Urinary bladder (tissue), 4 donors: Measurements from ENCODE around the gene PLXND1. TPM values are rescaled to one million over a fixed set of nuclear protein-coding genes. Genes with fewer than 3 reads are reported as not detected.
"Not testable (repeated sequence)": the region's sequence is repeated elsewhere in the genome, so short reads cannot be mapped to it uniquely, and the experiment has no call there.

Source experiments
- DNase-seq: peaks from one replicate; pipeline ENCODE4 v3.0.0-alpha.2; 2015; ENCODE audit errors: extremely low spot score
- H3K27ac ChIP-seq: one replicate; pipeline ENCODE4 v1.5.1; 2013; ENCODE audit warnings: low read depth, mild to moderate bottlenecking, moderate library complexity
- H3K36me3 ChIP-seq: one replicate; pipeline ENCODE4 v1.6.1; 2013; ENCODE audit warnings: mild to moderate bottlenecking, moderate library complexity; ENCODE audit not compliant: insufficient read depth
- H3K4me1 ChIP-seq: one replicate; pipeline ENCODE4 v1.6.1; 2013; ENCODE audit warnings: mild to moderate bottlenecking, moderate library complexity; ENCODE audit not compliant: insufficient read depth
- H3K4me3 ChIP-seq: one replicate; pipeline ENCODE4 v1.5.1; 2013; ENCODE audit warnings: low read depth, low read length
- WGBS: extraction: QIAGEN DNeasy Blood & Tissue Kit; methylation state at CpG from one replicate; pipeline ENCODE4 v1.1.7; 2013; 5-methylcytosine and 5-hydroxymethylcytosine counted together
- polyA plus RNA-seq: library from polyadenylated mRNA; stranded (reverse); fragments of 200-250 nt; gene quantifications from one replicate; pipeline ENCODE4 v1.2.3, GENCODE V29; 2013
- total RNA-seq: library from RNA; depleted of rRNA; stranded (reverse); fragments of >200 nt; gene quantifications from one replicate; pipeline ENCODE4 v1.2.3, GENCODE V29; 2014
- donor health status: healthy with polysubstance abuse.
- donor health status: healthy.

PLXND1 gene
- total and polyA plus RNA-seq, 2 donors: 70.3 to 126 TPM

DNA sequence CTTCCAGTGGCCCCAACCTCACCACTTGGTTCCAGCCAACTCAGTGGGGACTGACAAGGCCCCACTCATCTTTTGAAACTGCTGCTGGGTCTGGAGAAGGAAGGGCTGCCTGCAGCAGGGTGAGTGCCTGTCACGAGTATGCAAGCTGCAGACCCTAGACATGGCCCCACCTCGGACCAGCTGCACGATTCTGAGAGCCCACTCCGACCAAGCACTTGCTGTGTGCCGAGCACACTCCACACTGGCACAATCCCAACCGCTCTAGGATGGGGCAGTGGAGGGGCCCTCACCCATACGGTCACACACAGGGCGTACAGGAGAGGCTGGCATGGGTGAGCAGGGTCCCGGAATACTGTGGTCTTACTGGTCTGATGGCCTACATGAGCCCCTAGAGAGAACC is 8.0 kb upstream of the PLXND1 start:
- WGBS: 84% methylated on average over 9 of the region's 9 CpGs
- H3K4me3 ChIP-seq: no peak overlapping the region
- H3K4me1 ChIP-seq: no peaks in the 10 kb centered on the region
- DNase-seq: no peak
- no peaks in the 10 kb centered on the region for H3K36me3 ChIP-seq
- no peak overlapping the region for H3K27ac ChIP-seq

DNA sequence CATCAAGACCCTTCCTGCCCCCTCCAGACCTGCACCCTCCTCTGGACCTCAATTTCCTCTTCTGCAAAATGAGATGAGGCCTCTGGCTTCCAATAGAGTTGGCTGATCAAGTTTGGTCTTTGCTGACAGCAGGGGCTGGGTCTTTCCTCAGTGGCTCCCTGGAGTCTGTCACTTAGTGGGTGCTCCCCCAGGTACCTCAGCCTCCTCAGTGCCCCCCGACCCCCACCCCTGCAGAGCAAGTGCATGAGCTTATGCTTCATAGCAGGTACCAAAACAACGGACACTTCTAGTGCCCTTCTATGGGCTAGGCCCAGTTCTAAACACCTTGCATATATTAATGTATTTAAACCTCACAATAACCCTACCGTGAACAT is 6.9 kb upstream of the PLXND1 start:
- Histone ChIP-seq H3K36me3 (no peaks in the 10 kb centered on the region), H3K4me3 (no peak overlapping the region), H3K4me1 (no peaks in the 10 kb centered on the region), H3K27ac (no peak overlapping the region)
- WGBS: 90% methylated on average over 3 of the region's 3 CpGs
- no peak for DNase-seq

DNA sequence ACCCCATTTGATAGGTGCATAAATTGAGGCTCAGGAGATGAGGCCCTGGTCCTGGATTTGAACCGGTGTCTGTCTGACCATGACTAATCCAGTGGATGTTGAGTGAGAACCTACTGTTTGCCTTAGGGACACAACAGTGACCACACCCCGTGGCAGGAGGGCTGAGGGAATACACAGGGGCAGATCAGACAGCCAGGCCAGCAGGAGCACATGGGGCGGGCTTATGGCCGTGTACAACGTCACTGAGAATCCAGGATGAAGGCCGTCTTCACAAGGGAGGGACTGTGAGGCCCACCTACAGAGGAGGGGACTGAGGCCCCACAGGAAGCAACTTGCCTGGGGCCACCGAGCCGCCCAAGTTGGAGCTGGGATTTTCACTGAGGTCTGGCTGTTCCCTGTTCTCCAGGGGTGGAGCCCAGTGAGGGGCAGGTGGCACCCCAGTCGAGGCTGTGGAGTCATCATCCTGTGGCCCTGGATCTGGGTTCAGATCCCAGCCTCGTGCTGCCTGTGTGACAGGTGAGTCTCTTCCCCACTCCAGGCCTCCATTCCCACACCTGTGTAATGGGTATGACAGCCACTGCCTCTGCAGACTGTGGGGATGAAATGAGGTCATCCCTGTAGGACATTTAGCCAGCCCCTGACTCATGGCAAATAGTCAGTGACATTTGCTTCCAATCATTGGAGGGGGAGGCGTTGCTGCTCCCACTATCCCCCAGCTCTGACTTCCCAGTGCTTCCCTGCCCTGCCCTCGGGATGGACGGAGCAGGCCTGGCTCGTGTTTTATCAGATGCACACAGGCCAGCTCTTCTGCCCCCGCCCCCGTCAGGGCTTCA is 6.3 kb upstream of the PLXND1 start:
- Histone ChIP-seq H3K4me3 (no peak overlapping the region), H3K27ac (no peak overlapping the region), H3K36me3 (no peaks in the 10 kb centered on the region), H3K4me1 (no peaks in the 10 kb centered on the region)
- 73% methylated on average over 16 of the region's 16 CpGs for WGBS
- DNase-seq: no peak

DNA sequence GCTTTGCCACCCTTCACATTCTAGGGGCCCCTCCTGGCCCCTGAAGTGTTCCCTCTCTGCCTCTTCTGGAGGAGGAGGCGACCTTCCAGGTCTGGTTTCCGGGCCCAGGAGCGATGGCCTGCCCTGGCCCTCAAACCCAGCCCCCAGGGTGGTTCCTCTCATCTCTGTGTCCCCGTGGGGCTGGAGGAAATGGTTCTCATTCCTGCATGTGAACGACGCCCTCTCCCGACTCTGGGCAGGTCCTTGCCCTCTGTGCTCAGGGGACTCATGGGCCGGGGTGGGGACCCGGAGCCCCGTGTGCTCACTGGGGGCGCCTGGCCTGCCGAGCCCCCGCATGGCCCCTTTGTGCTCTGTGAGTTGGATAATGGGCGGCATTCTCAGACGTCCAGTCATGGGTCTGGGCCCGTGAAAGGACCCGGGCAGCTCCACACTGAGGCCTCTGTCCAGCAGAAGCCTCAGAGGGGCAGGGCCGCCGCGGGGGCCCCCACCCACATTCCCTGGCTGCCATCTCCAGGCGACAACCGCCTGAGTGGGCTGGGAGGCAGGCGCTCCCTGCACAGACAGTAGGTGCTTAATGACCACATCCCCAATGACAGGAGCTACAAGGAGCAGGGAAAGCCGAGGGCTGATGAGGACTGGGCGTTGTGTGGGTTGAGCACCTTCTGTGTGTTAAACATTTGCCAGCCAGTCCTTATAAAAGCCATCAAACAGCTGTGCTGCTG is 5.5 kb upstream of the PLXND1 start:
- H3K4me1 ChIP-seq: no peaks in the 10 kb centered on the region
- no peaks in the 10 kb centered on the region for H3K36me3 ChIP-seq
- DNase-seq: no peak
- H3K4me3 ChIP-seq: no peak overlapping the region
- 40% methylated on average over 25 of the region's 25 CpGs for WGBS
- no peak overlapping the region for H3K27ac ChIP-seq

DNA sequence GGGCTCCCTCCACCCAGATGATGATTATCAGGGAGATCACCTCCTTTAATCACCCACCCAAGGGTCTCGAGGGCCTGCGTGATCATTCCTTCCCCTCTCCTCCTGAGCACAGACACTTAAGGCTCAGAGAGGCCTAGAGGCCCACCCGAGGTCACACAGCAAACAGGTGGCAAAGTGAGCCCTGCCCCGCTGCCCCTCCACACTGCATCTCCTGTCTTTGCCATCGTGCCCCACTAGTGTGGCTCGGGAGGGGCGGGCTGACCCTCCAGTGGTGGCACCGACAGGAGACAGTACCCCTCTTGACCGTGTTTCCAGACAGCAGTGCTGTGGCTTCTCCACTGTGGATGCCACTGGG is 4.9 kb upstream of the PLXND1 start:
- H3K4me1 ChIP-seq: no peaks in the 10 kb centered on the region
- no peak overlapping the region for H3K27ac ChIP-seq
- H3K36me3 ChIP-seq: no peaks in the 10 kb centered on the region
- no peak for DNase-seq
- WGBS: 83% methylated on average over 9 of the region's 9 CpGs
- no peak overlapping the region for H3K4me3 ChIP-seq

DNA sequence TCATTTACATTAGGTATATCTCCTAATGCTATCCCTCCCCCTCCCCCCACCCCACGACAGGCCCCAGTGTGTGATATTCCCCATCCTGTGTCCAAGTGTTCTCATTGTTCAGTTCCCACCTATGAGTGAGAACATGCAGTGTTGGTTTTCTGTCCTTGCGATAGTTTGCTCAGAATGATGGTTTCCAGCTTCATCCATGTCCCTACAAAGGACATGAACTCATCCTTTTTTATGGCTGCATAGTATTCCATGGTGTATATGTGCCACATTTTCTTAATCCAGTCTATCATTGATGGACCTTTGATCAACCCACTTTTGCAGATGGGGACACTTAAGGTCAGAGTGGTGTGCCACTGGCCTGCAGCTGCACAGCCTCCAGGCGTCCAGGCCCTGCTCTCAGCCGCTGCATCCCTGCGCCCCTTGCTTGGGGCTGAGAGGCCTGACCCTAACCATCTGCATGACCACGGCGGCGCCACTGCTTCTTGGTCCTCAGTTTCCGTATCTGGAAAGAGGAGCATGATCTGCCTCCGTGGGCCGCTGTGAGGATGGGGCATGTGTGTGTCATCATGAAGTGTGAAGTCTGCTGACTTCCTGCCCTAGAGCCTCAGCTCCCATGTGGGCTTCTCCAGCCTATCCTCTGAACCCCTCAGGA is 4.4 kb upstream of the PLXND1 start:
- not testable (repeated sequence) for DNase-seq, H3K27ac ChIP-seq, H3K4me1 ChIP-seq, H3K4me3 ChIP-seq, H3K36me3 ChIP-seq
- 93% methylated on average over 11 of the region's 11 CpGs for WGBS

DNA sequence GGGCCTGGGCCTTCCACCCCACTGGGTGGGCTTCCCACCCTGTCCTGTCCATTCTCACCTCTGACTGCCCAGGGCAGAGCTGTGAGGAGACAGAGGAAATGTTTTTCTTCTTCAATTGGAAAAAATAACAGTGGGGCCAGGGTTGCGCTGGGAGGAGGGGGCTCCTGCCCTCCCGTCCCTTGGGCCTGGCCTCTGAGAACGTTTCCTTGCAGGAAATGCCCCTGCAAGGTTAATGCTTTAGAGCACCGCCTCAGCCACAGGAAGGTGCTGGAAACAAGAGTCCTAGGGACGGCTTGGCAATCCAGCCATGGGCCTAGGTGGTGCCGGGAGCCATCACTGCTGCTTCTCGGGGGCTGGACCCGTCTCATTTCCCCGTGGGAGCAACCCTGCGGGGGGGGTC is 3.8 kb upstream of the PLXND1 start:
- WGBS: 69% methylated on average over 10 of the region's 10 CpGs
- Histone ChIP-seq H3K27ac (no peak overlapping the region), H3K4me3 (no peak overlapping the region)

DNA sequence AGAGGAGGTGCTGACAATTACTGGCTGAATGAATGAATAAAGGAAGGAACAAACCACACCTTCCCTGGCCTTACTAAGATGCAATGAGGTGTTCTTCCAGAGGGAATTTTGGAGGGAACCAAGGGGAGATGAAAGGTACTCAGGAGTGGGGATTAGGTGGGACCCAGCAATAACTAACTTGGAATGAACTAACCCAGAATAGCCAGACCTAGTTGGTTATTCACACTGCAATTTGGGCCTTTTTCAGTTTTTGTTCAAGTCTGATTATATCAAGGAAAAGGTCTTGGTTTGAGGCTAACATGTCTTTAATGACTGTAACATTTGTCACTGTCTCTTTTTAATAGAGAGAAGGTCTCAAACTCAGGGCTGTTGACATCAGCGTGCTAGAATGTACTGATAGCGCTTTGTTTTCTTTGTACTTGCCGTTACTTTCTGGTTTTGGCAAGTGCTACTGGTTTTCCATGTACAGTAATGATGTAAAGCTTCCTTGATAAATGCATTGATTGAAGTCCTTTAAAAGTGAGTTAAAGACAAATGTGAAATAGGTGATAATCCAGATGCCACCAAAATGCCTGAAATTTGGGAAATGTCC is 3.2 kb upstream of the PLXND1 start:
- no peak overlapping the region for H3K4me3 ChIP-seq
- no peak overlapping the region for H3K27ac ChIP-seq
- no peak for DNase-seq
- WGBS: 43% methylated on average over 3 of the region's 3 CpGs
- H3K4me1 ChIP-seq: no peaks in the 10 kb centered on the region
- H3K36me3 ChIP-seq: no peaks in the 10 kb centered on the region

More for the DNA sequence above, 3.8 kb upstream of the PLXND1 start:
- DNase-seq: no peak
- Histone ChIP-seq H3K4me1 (no peaks in the 10 kb centered on the region), H3K36me3 (no peaks in the 10 kb centered on the region)

DNA sequence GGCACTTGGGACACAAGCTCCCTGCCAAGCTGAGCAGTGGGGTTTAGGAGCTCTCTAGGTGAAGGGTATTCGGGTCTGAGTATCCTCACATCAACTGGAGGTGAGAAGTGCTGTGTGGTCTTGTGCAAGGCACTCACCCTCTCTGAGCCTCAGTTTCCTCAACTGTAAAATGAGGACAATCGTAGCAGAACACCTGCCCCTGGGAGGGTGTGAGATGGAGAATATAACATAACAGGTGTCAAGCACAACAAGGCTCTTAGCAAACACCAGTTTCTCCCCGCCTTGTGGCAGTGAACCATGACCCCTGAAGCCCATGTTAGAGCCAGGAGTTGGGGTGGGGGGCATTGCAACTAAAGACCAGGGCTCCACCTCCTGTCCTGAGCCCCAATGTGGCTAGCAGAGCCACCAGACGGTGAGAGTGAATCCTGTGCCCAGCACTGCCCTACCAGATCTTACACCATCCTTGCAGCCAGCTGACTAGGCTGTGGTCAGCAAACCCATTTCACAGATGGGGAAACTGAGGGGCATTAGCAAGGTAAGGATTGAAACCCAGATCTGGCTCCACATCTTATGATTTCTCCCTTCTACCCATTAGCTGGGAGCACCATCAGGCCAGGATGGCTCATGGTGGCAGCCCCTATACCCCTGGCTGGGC is 2.6 kb upstream of the PLXND1 start:
- H3K27ac ChIP-seq: no peak overlapping the region
- DNase-seq: no peak
- H3K4me3 ChIP-seq: no peak overlapping the region
- H3K4me1 ChIP-seq: no peaks in the 10 kb centered on the region
- no peaks in the 10 kb centered on the region for H3K36me3 ChIP-seq
- WGBS: 88% methylated on average over 4 of the region's 4 CpGs

DNA sequence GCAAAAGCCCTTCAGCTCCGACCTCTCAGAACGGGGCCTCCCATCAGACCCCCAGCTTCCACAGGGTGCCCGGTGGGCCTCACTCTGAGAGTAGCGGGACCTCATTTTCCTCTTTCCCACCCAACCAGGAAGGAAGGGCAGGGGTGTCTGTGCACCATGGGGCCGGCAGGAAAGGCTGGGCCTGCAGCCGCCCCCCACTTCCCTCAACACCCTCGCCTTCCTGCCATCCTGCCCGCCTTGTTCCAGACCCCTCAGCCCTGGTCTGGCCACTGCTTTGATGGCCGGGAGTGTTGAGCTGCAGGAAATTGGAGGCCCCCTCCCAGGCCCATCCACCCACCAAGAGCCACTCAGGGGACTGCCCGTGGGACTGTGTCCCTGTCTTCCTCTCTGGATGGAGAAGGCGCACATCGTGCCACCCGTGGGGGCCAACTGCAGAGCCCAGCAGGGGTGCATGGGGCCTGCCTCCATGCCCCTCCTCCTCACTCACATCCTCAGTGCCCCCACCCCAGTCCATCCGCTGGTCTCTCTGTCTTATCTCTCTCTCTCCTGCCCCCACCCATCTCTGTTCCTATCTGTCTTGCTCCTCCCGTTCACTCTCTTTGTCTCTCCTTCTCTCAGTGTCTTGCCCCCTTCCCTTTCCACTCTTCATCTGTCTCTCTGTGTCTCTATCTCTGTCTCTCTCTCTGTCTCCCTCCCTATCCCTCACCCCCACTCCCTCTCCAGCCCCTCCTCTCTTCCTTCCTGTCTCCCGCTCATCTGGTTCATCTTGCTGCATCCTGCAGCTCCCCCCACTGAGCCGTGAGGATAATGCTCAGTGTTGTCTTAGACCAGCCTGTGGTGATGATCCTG is 1.8 kb upstream of the PLXND1 start:
- 74% methylated on average over 17 of the region's 17 CpGs for WGBS
- no peak overlapping the region for H3K4me3 ChIP-seq
- no peak overlapping the region for H3K27ac ChIP-seq
- H3K36me3 ChIP-seq: no peaks in the 10 kb centered on the region
- DNase-seq: no peak
- H3K4me1 ChIP-seq: no peaks in the 10 kb centered on the region

DNA sequence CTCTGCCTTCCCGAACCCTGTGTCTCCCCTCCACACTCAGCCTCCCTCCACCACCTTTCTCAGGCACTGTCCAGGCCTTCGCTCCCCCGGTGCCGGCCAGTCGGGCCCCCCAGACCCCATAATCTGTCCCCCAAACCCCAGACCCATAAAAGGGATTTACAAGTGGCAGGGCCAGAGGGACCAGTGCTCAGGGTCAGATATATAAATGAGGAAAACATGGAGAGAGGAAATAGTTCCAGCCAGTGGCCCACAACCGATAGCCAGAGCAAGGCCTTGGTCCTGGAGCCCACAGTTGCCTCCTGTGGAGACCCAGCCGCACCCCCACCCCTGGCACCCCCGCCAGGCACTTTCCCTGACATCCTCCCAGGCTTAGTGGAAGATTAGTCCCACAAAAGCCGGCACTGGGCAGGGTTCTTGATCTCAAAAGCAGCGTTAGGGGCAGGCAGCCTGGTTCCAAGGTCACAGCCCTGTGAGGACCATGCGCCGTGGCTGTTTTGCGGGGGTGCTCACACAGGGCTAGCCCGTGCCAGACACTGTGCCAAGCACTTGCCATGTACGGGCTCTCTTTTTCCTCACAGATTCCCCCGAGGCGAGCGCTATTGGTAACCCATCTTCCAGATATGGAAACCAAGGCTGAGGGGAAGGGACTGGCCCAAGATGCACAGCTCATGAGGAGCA is 1.1 kb upstream of the PLXND1 start:
- 60% methylated on average over 18 of the region's 18 CpGs for WGBS
- Histone ChIP-seq H3K4me3 (peak overlapping the region; percentile 74), H3K27ac (peak overlapping the region; percentile 86), H3K4me1 (no peaks in the 10 kb centered on the region), H3K36me3 (no peaks in the 10 kb centered on the region)
- DNase-seq: no peak

DNA sequence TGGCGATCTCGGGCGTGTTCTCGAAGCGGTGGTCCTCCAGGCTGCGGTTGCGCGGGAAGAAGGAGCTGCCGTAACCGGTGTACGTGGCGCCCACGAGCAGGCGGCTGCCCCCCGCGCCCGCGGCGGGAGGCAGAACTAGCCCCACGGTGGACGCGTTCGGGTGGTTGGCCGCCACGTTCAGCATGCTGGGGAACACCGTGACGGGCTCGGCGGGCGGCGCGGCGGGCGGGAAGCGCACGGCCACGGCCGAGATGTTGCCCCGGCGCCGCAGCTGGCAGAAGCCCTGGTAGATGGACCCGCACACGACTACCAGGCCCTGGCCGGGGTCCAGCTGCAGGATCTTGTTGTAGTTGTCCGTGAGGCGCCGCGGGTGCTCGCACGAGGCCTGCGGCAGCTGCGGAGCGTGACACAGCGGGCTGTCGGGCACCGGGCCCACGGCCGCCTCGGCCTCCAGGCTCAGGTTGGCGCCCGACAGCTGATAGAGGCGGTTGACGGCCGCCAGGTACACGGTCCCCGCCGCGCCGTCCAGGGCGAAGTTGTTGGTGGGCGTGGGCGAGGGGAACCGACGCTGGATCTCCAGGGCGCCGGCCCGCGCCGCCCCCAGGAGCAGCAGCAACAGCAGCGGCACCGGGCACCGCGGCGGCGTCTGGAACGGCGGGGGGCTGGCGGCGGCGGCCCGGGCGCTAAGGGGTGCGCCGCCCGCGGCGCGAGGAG is 397 bp downstream of the PLXND1 start:
- H3K36me3 ChIP-seq: no peaks in the 10 kb centered on the region
- peak overlapping the region; percentile 81 for H3K27ac ChIP-seq
- no peaks in the 10 kb centered on the region for H3K4me1 ChIP-seq
- H3K4me3 ChIP-seq: peak overlapping the region; percentile 74
- no peak for DNase-seq
- WGBS: under 1% methylated on average over 98 of the region's 98 CpGs
